Heart left ventricle (tissue), 16 donors: ENCODE results near the gene GATAD2B. TPM values are rescaled to one million over a fixed set of nuclear protein-coding genes. Genes with fewer than 3 reads are reported as not detected.

Source experiments
- ATAC-seq, 4 donors: fragments of 200-7000 bp; cut with Tn5 transposase; one replicate each; pipeline ENCODE4 v1.9.1; 2020 to 2022; ENCODE audit warnings: moderate library complexity in 4 of 4, mild to moderate bottlenecking in 3 of 4, moderate number of reproducible peaks in 1 of 4
- DNase-seq, 5 donors: peaks; one replicate each; pipeline ENCODE4 v3.0.0-alpha.2; 2020
- H3K27ac ChIP-seq, 12 donors: fragments of 200-600 bp; sonication (generic) in 4 of 12; one replicate each; pipeline versions ENCODE4 v1.5.0 to v1.8.0; 2016 to 2022; ENCODE audit warnings: mild to moderate bottlenecking in 2 of 12
- H3K27me3 ChIP-seq, 9 donors: fragments of 200-600 bp; sonication (generic) in 2 of 9; one replicate each; pipeline versions ENCODE4 v1.5.1 to v1.8.0; 2016 to 2022; ENCODE audit warnings: mild to moderate bottlenecking in 3 of 9
- H3K36me3 ChIP-seq, 9 donors: fragments of 200-600 bp; sonication (generic) in 2 of 9; one replicate each; pipeline versions ENCODE4 v1.5.0 to v1.8.0; 2018 to 2022; ENCODE audit warnings: mild to moderate bottlenecking in 2 of 9
- H3K4me1 ChIP-seq, 12 donors: fragments of 200-600 bp; sonication (generic) in 4 of 12; one replicate each; pipeline versions ENCODE4 v1.5.0 to v1.8.0; 2016 to 2022; ENCODE audit warnings: mild to moderate bottlenecking in 3 of 12
- H3K4me3 ChIP-seq, 12 donors: fragments of 200-600 bp; sonication (generic) in 4 of 12; one replicate each; pipeline versions ENCODE4 v1.5.0 to v1.8.0; 2017 to 2022; ENCODE audit warnings: mild to moderate bottlenecking in 9 of 12, moderate library complexity in 4 of 12
- H3K9me3 ChIP-seq, 12 donors: fragments of 200-600 bp; sonication (generic) in 4 of 12; one replicate each; pipeline versions ENCODE4 v1.5.0 to v1.8.0; 2016 to 2022; ENCODE audit warnings: mild to moderate bottlenecking in 1 of 12
- POLR2A ChIP-seq, 2 donors: fragments of 450-650 bp; IDR thresholded peaks; one replicate each; pipeline ENCODE4 v1.6.1; 2017; ENCODE audit warnings: antibody characterized with exemption in 2 of 2, mild to moderate bottlenecking in 2 of 2, moderate library complexity in 2 of 2
- WGBS, 4 donors: extraction: QIAGEN DNeasy Blood & Tissue Kit in 2 of 4; methylation state at CpG; one replicate each; pipeline versions ENCODE4 v1.1.5 to v1.1.7; 2013 to 2018; 5-methylcytosine and 5-hydroxymethylcytosine counted together
- intact Hi-C, 10 donors: fragments of 100-400 bp; cut with DNase I; formaldehyde crosslinking; loops; one replicate each; pipeline versions ENCODE4 v1.11.1 to v1.14.2; 2022
- polyA plus RNA-seq, 2 donors: library from polyadenylated mRNA; stranded (reverse); fragments of 200-250 nt; gene quantifications; one replicate each; pipeline ENCODE4 v1.2.3, GENCODE V29; 2013
- total RNA-seq, 9 donors: library from RNA; depleted of rRNA in 2 of 9; stranded (reverse); fragments of >200 nt in 2 of 9; fragmentation: NEBNext Ultra II Directional in 3 of 9; extraction: Animal tissue kit (Norgen Biotek cat#: 25700) in 3 of 9; gene quantifications; one replicate each; pipeline versions ENCODE4 v1.1.0 to v1.2.4, GENCODE V29; 2016 to 2023
- TF ChIP-seq, protein P1 (sequence below), 12 donors: fragments of 200-600 bp; sonication (generic) in 4 of 12; IDR thresholded peaks; one replicate each; pipeline versions ENCODE4 v1.5.0 to v1.8.0; 2018 to 2022; ENCODE audit warnings: antibody characterized with exemption in 12 of 12, mild to moderate bottlenecking in 5 of 12
- donor health status: ischemic (EF 13 %, LVEDD 7.1; RV severe dilation, severe dysfunction).
- donor health status: healthy with polysubstance abuse.
- donor health status: DM: no; HTN: yes; CAD: no.
- donor health status: DM: no; HTN: no; CAD: no.
- donor health status: ischemic (EF 25% LVEDD 6.9; RV normal size, moderate dysfunction).
- donor health status: ischemic (EF 25% LVEDD 5.7; RV mildly dilated, moderate dysfunction).
- donor health status: healthy.
- donor health status: DM: yes; HTN: yes; CAD: no.
- donor health status: ischemic (EF 35%, LVEDD 5.7; RV mildly dilated, moderate dysfunction).
- donor health status: nonischemic (EF 11% LVEDD 7.7; RV severe dilation, severe dysfunction).
- donor health status: DM: yes; HTN: yes; CAD: no.
- donor health status: PGD.
- donor health status: ischemic (EF 29% LVEDD 5.4; RV normal size, mild dysfunction).
- donor health status: nonischemic (EF 23%, LVEDD 6.1; RV moderate dilation, normal function).

Gene GATAD2B
- total and polyA plus RNA-seq, 11 donors, result 5.6 to 53.9 (median 34.5) TPM

DNA sequence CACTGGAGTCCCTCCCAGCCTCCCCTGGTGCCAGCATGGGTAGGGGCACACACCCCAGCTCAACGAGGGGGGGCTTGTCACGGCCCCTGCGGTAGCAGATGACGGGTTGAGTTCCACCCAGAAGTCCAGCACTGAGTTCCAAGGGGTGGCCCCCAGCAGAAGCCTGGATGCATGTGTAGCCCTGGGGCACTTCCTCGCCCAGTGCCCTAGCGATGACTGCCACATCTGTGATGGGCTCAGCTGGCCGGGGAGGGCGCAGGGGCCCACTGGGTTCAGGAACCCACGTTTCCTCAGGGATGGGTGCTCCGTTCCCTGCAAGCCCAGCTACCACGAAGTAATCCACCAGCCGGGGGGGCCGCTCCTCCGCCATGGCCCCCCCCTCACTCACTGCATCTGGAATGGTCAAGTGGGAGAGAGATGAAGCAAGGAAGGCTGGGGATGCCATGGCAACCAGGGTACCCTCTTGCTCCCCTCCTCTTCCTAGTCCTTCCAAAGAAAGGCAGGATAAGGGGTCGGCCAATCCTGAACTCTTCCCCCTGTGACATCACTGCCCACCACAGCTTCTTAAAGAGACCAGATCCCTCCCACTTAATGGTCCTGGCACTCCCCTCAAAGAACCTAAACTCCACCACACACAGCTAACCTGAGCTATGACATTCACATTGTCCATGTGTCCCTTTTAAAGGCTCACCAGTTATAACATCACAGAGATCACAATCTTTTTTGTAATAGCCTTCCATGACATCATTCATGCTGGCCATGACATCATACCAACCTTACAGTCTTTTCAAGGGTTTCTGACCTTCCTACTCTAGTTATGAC, 21.4 kb upstream of the GATAD2B start:
- ATAC-seq (no peak), DNase-seq (no peak)
- Histone ChIP-seq H3K27me3 (no peaks in the 10 kb centered on the region), H3K9me3 (no peaks in the 10 kb centered on the region), H3K27ac (peak overlapping the region; percentile 97 to 100 (median 100)), H3K4me3 (peak overlapping the region in 11 of 12 donors; percentile 6 to 100 (median 89)), H3K4me1 (peaks cover 0 to 43% (median 29%) of the 10 kb centered on the region in 12 donors), H3K36me3 (peaks cover 0 to 69% (median 57%) of the 10 kb centered on the region in 9 donors)
- TF ChIP-seq, protein P1, sequence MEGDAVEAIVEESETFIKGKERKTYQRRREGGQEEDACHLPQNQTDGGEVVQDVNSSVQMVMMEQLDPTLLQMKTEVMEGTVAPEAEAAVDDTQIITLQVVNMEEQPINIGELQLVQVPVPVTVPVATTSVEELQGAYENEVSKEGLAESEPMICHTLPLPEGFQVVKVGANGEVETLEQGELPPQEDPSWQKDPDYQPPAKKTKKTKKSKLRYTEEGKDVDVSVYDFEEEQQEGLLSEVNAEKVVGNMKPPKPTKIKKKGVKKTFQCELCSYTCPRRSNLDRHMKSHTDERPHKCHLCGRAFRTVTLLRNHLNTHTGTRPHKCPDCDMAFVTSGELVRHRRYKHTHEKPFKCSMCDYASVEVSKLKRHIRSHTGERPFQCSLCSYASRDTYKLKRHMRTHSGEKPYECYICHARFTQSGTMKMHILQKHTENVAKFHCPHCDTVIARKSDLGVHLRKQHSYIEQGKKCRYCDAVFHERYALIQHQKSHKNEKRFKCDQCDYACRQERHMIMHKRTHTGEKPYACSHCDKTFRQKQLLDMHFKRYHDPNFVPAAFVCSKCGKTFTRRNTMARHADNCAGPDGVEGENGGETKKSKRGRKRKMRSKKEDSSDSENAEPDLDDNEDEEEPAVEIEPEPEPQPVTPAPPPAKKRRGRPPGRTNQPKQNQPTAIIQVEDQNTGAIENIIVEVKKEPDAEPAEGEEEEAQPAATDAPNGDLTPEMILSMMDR (IDR thresholded peaks at IDR 0.05), result no peak
- TF ChIP-seq POLR2A (IDR thresholded peaks at IDR 0.05), result no peak
- WGBS, 4 donors, result 77 to 86% (median 84%) methylated on average over 9 to 15 of the region's 15 CpGs
- intact Hi-C loops, result loop anchor here in 6 of 10 donors (1.0 to 10.0 kb wide), 3 partner anchors 12 to 149 kb away; partner anchors contain the start of gene GATAD2B (in 1 of the 6)

DNA sequence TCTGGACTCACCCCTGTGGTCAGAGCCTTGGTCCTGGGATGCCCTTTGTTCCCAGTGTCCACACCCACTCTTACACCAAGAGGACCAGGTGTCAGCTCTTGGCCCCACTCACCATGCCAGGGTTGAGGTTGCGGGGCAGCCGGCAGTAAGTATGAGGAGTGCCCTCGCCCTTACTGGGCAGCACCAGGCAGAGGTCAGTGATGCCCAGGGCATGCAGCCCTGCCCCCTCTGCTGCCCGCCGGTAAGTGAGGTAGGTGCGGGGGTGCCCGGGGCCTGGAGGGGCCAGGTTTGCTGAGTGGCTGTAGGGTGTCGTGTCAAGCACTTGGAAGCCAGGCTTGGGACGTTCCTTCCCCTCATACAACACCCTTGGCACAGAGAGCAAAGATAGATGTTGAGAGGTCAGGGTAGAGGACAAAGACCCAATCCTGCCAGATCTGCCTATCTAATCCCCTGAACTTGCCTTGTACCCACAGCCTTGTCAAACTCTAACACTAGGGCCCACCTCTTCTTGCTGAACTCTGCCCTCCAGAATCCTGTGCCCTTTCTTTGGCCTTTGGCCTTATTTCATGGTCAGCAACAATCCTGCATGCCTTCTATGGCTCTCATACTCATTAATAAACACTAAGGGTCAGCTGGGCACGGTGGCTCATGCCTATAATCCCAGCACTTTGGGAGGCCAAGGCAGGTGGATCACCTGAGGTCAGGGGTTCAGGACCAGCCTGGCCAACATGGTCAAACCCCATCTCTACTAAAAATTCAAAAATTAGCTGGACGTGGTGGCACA, 20.2 kb upstream of the GATAD2B start:
- TF ChIP-seq POLR2A (IDR thresholded peaks at IDR 0.05), result no peak
- TF ChIP-seq, protein P1 (IDR thresholded peaks at IDR 0.05), result no peak
- intact Hi-C loops, result loop anchor here in 4 of 10 donors (2.0 to 10.0 kb wide), 2 partner anchors 16 to 148 kb away; no protein-coding TSS in a partner anchor
- 74 to 77% (median 76%) methylated on average over 8 to 11 of the region's 11 CpGs for WGBS, 4 donors
- ATAC-seq, result no peak
- peak overlapping the region in 10 of 12 donors; percentile 17 to 100 (median 50) for H3K27ac ChIP-seq
- peaks cover 0 to 43% (median 29%) of the 10 kb centered on the region in 12 donors for H3K4me1 ChIP-seq
- no peaks in the 10 kb centered on the region for H3K9me3 ChIP-seq
- no peaks in the 10 kb centered on the region for H3K27me3 ChIP-seq
- peaks cover 0 to 69% (median 56%) of the 10 kb centered on the region in 9 donors for H3K36me3 ChIP-seq
- no peak overlapping the region for H3K4me3 ChIP-seq
- DNase-seq, result no peak

DNA sequence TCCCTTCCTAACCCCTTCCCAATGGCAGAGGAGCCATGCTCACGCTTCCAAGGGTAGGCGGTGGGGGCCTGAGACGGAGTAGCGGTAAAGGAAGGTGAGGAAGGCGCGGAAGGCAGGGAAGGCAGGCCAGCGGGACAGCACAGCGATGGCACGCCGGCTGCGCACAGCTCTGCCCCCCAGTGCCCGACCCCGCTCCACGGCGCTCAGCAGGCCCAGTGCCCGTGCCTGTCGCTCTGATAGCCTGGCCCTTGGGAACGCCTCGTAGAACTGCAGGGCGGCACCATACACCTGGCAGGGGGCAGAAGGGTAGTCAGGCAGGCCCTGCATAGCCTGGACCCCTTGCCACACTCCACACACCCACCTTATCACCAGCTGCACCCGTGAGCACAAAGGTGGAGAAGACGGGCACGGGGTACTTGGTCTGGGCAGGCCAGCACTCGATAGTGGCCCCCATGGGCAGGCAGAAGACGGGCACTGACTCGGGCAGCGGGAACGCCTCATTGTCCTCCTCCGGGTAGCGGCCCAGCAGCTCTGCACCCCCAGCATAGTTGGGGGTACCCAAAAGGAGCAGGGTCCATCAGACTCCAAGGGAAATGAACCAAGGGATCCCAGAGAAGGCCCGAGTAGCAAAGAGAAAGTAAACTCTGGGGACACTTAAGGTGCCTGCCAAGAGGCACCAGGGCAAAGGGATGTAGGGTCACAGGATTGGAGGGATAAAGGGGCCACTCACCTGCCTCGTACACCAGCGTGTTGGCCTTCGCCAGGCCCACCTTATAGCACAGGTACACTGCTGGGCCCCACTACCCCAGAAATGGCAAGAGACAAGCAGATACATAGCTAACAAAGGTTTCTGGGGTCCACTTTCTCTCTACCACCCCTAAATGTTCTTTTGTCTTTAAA, 19.3 kb upstream of the GATAD2B start:
- intact Hi-C loops, result loop anchor here in 4 of 10 donors (2.0 to 10.0 kb wide), 2 partner anchors 15 to 147 kb away; no protein-coding TSS in a partner anchor
- no peaks in the 10 kb centered on the region for H3K9me3 ChIP-seq
- no peak for ATAC-seq
- H3K36me3 ChIP-seq, result peaks cover 0 to 69% (median 56%) of the 10 kb centered on the region in 9 donors
- DNase-seq, result no peak
- no peak overlapping the region for H3K4me3 ChIP-seq
- no peaks in the 10 kb centered on the region for H3K27me3 ChIP-seq
- H3K27ac ChIP-seq, result peak overlapping the region in 3 of 12 donors; percentile 48 to 100 (median 99)
- H3K4me1 ChIP-seq, result peaks cover 0 to 41% (median 28%) of the 10 kb centered on the region in 12 donors
- TF ChIP-seq, protein P1 (IDR thresholded peaks at IDR 0.05), result no peak
- no peak for TF ChIP-seq POLR2A (IDR thresholded peaks at IDR 0.05)
- WGBS, 4 donors, result 92 to 95% (median 94%) methylated on average over 31 to 34 of the region's 34 CpGs
